NCI-H460 (cell line): ENCODE measurements around the gene ICOSLG. TPM values are rescaled to one million over a fixed set of nuclear protein-coding genes. Genes with fewer than 3 reads are reported as not detected.
"Not testable (repeated sequence)": the region's sequence is repeated elsewhere in the genome, so short reads cannot be mapped to it uniquely, and the experiment has no call there.

Experiments
- DNase-seq: peaks from one replicate; pipeline ENCODE4 v3.0.0-alpha.2; 2016; ENCODE audit warnings: low read depth; ENCODE audit errors: extremely low read depth
- total RNA-seq: library from RNA; depleted of rRNA; stranded (reverse); fragments of >200 nt; shearing (Covaris generic); gene quantifications from 2 replicates; pipeline ENCODE4 v1.2.3, GENCODE V29; 2014

The ICOSLG gene
- total RNA-seq, 1 experiment from 2014 or later: 0.47 TPM

GRCh38 chr21:44265734-44266270, 25.1 kb upstream of the ICOSLG start:
- DNase-seq: no peak

GRCh38 chr21:44263768-44264167, 23.0 kb upstream of the ICOSLG start:
- DNase-seq: no peak

GRCh38 chr21:44263221-44263760, 22.5 kb upstream of the ICOSLG start:
- DNase-seq: no peak

- DNase-seq: no peak
Measured at GRCh38 chr21:44262338-44263056, 21.8 kb upstream of the ICOSLG start.

GRCh38 chr21:44261675-44262295, 21.0 kb upstream of the ICOSLG start, which contains the start of gene DNMT3L:
TSS of gene DNMT3L (minus strand) at chr21:44261897. CDS start at chr21:44261259, 638 bp downstream.
- DNase-seq: no peak

GRCh38 chr21:44260791-44261631, 20.3 kb upstream of the ICOSLG start:
- no peak for DNase-seq

GRCh38 chr21:44260066-44260465, 19.3 kb upstream of the ICOSLG start:
- no peak for DNase-seq

- DNase-seq: no peak
Measured at GRCh38 chr21:44259082-44259705, 18.5 kb upstream of the ICOSLG start.

GRCh38 chr21:44258056-44258725, 17.4 kb upstream of the ICOSLG start:
- DNase-seq: no peak

- DNase-seq: no peak
Measured at GRCh38 chr21:44255511-44255981, 14.8 kb upstream of the ICOSLG start.

GRCh38 chr21:44253832-44254710, 13.3 kb upstream of the ICOSLG start:
- DNase-seq: no peak

GRCh38 chr21:44249204-44250037, 8.7 kb upstream of the ICOSLG start:
- DNase-seq: not testable (repeated sequence)

GRCh38 chr21:44247904-44248303, 7.2 kb upstream of the ICOSLG start:
- not testable (repeated sequence) for DNase-seq

GRCh38 chr21:44243980-44244379, 3.2 kb upstream of the ICOSLG start:
- not testable (repeated sequence) for DNase-seq

GRCh38 chr21:44241281-44241680, 538 bp upstream of the ICOSLG start:
- DNase-seq: not testable (repeated sequence)

- DNase-seq: not testable (repeated sequence)
Measured at GRCh38 chr21:44240353-44240752, 390 bp downstream of the ICOSLG start.

- not testable (repeated sequence) for DNase-seq
Measured at GRCh38 chr21:44229561-44229960, 11.2 kb downstream of the ICOSLG start.

- not testable (repeated sequence) for DNase-seq
Measured at GRCh38 chr21:44228109-44228508, 12.6 kb downstream of the ICOSLG start.
